ENCODE measurements around the gene OR52A1.
"Not testable (repeated sequence)": the region's sequence is repeated elsewhere in the genome, so short reads cannot be mapped to it uniquely, and the experiment has no call there.

The OR52A1 gene

GRCh38 chr11:5159806-5160205, 5.2 kb upstream of the OR52A1 start:
- DNase-seq (ENCODE audit: low read depth): no peak
- TF ChIP-seq, protein P1, sequence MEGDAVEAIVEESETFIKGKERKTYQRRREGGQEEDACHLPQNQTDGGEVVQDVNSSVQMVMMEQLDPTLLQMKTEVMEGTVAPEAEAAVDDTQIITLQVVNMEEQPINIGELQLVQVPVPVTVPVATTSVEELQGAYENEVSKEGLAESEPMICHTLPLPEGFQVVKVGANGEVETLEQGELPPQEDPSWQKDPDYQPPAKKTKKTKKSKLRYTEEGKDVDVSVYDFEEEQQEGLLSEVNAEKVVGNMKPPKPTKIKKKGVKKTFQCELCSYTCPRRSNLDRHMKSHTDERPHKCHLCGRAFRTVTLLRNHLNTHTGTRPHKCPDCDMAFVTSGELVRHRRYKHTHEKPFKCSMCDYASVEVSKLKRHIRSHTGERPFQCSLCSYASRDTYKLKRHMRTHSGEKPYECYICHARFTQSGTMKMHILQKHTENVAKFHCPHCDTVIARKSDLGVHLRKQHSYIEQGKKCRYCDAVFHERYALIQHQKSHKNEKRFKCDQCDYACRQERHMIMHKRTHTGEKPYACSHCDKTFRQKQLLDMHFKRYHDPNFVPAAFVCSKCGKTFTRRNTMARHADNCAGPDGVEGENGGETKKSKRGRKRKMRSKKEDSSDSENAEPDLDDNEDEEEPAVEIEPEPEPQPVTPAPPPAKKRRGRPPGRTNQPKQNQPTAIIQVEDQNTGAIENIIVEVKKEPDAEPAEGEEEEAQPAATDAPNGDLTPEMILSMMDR (IDR thresholded peaks at IDR 0.05; ENCODE audit: low read depth, low read length, missing control alignments): no peak

GRCh38 chr11:5153574-5154431, 754 bp downstream of the OR52A1 start:
- TF ChIP-seq, protein P1 (IDR thresholded peaks at IDR 0.05; ENCODE audit: low read depth, low read length, missing control alignments): no peak

More at GRCh38 chr11:5159806-5160205, 5.2 kb upstream of the OR52A1 start:
- H3K4me3 ChIP-seq (ENCODE audit: low read depth, low read length): no peak overlapping the region

GRCh38 chr11:5151713-5152153, 2.8 kb downstream of the OR52A1 start:
- H3K4me3 ChIP-seq (ENCODE audit: low read depth, low read length): no peak overlapping the region
- DNase-seq (ENCODE audit: low read depth): no peak
- TF ChIP-seq, protein P1 (IDR thresholded peaks at IDR 0.05; ENCODE audit: low read depth, low read length, missing control alignments): no peak

More at GRCh38 chr11:5153574-5154431, 754 bp downstream of the OR52A1 start:
- no peak overlapping the region for H3K4me3 ChIP-seq (ENCODE audit: low read depth, low read length)
- no peak for DNase-seq (ENCODE audit: low read depth)

DNA sequence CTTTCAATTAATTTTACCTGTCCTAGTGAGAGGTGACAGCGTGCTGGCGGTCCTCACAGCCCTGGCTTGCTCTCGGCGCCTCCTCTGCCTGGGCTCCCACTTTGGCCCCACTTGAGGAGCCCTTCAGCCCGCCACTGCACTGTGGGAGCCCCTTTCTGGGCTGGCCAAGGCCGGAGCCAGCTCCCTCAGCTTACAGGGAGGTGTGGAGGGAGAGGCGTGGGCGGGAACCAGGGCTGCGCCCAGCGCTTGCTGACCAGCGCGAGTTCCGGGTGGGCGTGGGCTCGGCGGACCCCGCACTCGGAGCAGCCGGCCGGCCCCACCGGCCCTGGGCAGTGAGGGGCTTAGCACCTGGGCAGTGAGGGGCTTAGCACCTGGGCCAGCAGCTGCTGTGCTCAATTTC, 10.4 kb downstream of the OR52A1 start:
- not testable (repeated sequence) for H3K4me3 ChIP-seq (ENCODE audit: low read depth, low read length); DNase-seq (ENCODE audit: low read depth)

- DNase-seq (ENCODE audit: low read depth): no peak
- no peak within 1 kb of the TSS for H3K4me3 ChIP-seq (ENCODE audit: low read depth, low read length)
- TF ChIP-seq, protein P1 (IDR thresholded peaks at IDR 0.05; ENCODE audit: low read depth, low read length, missing control alignments): no peak
These were observed 16.6 kb downstream of the OR52A1 start, which contains the start of gene OR52A5 for GRCh38 chr11:5137996-5138395. Gene OR52A5 (minus strand): TSS chr11:5138356. CDS start chr11:5132642, 5,714 bp downstream.

DNA sequence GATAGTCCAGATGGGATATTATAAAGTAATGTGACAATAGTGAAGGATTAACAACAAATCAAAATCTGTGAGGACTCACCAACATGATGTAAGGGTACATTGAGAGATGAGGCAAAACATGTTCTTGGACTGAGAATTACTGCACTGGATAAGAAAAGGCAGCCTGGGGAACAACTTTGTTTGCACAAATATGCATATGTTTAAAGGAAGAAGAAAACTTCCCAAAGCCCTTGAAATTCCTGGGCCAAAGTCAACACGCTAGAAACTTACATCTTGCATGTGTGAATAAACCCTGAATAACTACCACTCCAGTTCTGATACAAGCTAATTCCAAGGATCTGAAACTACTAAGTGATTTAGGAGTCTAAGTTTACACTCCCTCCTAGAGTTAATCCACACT, 17.5 kb downstream of the OR52A1 start:
- DNase-seq (ENCODE audit: low read depth): no peak
- TF ChIP-seq, protein P1 (IDR thresholded peaks at IDR 0.05; ENCODE audit: low read depth, low read length, missing control alignments): no peak
- H3K4me3 ChIP-seq (ENCODE audit: low read depth, low read length): no peak overlapping the region

DNA sequence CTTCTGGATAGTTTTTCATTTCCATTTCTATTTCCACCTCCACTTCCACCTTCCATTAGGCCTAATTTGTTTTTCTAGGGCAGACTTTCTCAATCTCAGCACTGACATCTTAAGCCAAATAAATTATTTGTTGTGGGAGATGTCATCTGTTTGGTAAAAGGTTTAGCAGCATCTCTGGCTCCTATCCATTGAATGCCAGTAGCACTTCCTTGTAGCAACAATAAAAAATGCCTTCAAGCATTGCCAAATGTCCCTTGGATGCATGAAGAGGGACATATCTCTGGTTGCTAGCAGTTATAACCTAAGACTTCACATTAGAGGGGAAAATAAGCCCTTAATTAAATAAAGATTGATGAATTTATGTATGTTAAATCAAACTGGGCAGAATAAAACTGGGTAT, 18.3 kb downstream of the OR52A1 start:
- DNase-seq (ENCODE audit: low read depth): no peak
- H3K4me3 ChIP-seq (ENCODE audit: low read depth, low read length): no peak overlapping the region
- TF ChIP-seq, protein P1 (IDR thresholded peaks at IDR 0.05; ENCODE audit: low read depth, low read length, missing control alignments): no peak

Data from GM12864 (cell line).